ENCODE measurements around the gene PACRG. TPM values are rescaled to one million over a fixed set of nuclear protein-coding genes. Genes with fewer than 3 reads are reported as not detected.
"Not testable (repeated sequence)": the region's sequence is repeated elsewhere in the genome, so short reads cannot be mapped to it uniquely, and the experiment has no call there.

The PACRG gene
- total RNA-seq, 1 experiment from 2014 or later, result not detected

DNA sequence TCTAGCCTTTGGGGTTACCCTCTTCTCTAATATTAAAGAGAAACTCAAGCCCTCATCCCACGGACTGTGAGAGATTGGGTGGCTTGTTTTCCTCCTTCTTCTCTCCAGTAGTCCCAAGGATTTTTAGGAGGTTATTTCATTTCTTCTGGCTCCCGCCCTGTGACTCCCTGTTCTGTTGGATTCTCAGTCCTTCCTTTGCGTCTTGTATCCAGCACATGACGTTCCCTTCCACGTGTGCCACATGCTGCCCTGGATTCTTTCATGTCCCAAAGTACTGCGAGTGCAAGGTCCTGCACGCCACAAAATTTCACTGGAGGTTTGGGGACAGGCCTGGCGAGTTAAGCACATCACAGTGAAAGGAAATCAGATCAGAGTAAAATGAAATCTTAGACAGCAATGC is 213.4 kb downstream of the PACRG start:
- DNase-seq (ENCODE audit: low read depth), result no peak

DNA sequence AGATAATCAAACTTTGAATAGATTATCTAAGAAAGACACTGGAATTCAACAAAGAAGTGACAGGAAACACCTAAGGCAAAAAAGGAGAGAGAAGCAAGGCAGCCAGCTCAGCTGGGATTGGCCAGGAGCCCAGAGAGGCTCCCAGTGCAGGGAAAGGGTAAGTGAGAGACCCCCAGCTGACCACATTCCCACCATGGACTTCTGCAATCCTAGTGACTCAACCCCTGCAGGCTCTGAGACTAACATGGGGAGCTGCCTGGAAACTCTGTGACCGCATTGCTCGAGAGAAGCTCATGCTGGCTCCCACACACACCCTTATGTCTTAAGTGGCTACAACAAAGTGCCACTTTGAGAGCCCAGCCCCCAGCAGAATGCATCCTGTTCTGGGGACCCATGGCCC is 215.1 kb downstream of the PACRG start:
- peak; percentile 100 for DNase-seq (ENCODE audit: low read depth)

DNA sequence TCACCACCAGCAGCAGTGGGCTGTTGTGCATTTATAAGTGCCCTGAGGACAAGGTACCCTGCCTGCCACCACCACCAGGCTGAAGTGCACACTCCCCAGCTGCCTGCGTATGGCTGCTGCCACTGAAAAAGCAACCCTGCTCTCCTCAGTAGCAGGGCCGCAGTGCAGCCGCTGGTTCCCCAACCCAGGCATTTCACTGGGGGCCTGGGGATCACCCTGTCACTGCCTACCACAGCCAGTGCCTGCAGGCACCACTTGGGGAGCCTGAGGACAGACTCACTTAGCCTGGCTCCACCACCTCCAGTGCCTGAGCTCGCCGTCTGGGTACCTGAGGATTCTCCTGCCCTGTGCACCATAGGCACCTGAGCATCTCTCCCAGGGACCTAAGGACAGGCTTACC is 215.6 kb downstream of the PACRG start:
- no peak for DNase-seq (ENCODE audit: low read depth)

DNA sequence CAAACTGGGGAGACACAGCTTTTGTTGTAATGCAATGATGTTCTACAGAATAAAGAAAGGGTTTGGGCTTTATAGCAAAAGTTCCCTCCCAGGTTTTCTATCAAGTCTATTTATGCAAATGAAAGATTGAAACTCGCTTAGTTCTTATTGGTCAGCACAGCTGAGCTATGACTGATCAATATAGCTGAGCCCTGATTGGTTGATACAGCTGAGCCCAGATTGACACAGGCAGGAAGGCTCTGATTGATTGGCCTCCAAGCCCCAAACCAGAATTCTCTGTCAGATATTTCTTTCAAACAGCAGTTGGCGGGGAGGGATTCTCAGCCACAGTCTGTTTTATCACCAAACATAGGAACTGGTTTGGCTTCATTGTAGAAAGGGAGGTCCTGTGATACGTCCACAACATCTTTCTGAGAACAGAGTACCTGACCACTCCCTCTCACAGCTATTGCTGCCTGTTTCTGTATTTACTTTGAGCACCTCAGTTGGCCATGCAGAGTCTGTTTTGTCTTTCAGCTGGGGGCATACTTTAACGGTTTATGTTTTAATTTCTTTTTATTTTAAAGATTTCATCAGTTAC is 223.5 kb downstream of the PACRG start:
- DNase-seq (ENCODE audit: low read depth), result no peak

DNA sequence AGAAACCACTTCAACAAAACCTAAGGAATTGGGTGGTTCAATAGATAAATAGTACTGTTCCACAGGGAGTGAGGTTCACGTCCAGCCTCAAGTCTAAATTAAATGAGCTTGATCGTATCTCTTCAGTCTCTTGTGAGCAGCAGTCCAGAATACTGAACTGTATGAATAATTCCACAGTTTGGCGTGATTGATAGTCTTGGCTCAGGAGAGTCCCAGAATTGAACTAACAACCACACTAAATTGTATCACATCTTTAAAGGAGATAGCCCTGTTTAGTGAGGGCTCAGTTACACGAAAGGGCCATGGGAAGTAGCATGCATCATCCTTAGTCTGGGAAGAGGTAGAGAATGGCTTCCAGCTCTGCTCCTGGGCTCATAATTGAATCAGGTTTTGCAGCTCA is 224.6 kb downstream of the PACRG start:
- DNase-seq (ENCODE audit: low read depth), result no peak

DNA sequence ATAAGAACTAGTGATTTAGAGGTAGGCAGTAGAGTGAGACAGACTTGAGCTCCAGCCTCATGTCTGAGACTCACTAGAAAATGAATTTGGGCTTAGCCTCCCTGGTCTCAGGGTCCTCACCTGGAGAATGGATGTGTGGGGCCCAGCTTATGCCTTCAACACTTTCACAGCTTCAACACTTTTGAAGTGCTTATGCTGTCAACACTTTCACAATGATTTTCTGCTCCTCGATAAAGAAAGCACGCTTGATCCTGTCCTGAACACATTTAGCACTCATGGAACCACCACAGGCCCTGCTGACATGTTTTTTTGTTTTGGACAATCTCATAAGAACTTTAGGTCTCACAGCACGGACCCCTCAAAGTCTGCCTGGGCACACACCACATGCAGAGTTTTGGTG is 229.3 kb downstream of the PACRG start:
- no peak for DNase-seq (ENCODE audit: low read depth)

DNA sequence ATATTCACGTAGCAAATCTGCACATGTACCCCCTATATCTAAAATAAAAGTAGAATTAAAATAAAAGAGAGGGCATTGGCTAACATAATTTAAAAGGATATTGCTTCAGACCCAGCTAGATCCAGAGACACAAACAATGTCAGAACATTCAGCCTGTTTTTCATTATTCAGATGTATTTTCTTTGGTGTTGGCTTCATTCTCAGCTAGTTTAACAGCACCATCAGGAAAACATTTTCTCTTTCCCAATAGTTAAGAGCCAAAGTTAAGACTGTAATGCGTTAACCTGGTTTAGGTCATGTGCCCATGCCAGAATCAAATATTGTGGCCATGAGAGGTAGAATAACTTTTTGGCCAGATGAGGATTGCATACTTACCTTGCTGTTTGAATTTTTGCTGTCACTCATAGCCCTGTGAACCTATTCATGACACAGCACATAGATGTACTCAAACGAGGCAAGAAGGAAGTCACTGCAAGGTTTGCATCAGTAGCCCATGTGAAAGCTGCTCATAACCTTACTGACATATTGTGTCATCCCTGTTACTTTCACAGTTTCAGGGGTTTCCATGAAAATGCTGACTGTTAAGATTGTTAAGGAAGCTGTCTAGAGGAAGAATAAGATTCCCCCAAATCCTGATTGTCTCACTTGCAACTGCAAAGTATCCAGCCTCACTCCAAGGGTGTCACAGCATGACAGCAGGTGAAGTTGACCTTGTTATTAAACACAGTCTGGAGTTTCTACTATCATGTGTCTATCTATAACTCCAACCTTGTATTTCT is 233.1 kb downstream of the PACRG start:
- DNase-seq (ENCODE audit: low read depth), result no peak

DNA sequence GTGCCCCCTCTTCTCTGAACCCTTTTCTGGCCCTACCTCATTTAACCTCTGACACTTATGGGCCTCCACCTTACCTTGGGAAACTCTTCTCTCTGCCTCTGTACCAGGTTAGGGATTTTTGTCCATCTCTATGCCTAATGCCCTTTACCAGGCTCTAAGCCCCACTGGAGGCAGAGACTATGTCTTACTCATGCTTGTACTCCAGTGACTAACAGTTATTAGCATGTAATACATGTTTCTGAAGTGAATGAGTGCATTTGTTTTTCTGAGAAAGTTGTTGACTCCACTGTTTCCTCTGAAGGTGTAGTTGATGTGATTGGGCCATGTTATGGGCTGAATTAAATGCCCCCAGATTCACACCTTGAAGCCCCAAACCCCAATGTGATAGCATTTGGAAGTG is 234.3 kb downstream of the PACRG start:
- peak; percentile 15 for DNase-seq (ENCODE audit: low read depth)

DNA sequence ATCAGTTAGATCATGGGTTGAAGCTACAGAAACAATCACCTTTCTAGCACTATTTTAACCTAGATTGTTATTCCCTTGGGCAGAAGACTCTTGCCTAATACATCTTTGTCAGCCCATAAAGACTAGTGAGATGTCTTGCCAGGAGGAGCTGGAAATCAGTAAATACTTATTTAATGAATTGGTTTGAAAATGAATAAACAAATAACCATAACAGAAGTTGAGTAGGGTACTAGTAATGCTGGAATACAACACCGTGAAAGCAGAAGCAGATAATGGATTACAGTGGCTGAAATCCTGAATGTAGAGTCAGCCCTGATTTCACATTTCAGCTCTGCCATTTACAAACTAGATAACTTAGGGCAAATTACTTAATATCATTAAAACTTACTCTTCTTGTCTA is 236.1 kb downstream of the PACRG start:
- DNase-seq (ENCODE audit: low read depth), result no peak

DNA sequence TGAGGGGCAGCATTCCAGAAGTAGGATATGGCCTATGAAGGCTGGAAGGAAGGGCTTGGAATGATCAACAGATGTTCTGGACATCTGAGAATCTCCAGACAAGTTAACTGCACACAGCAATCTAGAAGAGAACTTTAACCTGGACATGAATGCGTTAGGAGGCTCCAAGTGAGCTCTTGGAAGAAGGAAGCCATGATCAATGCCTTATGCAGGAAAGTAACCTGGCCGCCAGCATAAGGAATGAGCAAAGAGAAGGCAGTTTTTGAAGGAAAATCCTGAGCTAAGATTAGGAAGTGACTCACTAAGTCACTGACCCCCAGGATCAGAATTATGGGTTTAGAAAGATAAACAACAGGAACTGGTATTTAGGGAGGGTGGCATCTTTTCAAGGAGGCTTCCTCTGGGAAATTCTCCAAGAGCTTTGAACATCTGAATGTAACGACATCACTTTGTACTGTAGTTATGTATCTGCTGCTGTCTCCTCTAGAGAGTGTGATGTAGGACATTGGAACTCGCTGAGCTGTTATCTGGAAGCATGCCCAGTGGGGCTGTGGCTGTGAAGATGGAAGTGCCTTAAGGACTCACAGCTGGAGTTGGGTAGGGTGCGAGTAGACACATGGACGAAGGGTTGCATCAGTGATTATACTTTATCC is 236.8 kb downstream of the PACRG start:
- DNase-seq (ENCODE audit: low read depth), result peak; percentile 100

DNA sequence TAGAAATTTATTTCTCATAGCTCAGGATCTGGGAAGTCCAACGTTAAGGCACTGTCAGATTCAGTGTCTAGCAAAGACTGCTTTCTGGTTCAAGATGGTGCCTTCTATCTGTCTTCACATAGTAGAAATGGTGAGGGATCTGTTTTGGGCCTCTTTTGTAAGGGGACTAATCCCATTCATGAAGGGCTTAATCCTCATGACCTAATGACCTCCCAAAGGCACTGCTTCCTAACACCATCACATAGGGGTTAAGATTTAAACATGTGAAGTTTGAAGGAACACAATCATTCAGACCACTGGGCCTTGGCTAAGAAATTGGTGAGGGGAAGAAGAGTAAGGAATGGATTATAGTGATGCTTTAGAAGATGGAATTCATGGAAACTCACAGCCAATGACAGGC is 237.6 kb downstream of the PACRG start:
- no peak for DNase-seq (ENCODE audit: low read depth)

DNA sequence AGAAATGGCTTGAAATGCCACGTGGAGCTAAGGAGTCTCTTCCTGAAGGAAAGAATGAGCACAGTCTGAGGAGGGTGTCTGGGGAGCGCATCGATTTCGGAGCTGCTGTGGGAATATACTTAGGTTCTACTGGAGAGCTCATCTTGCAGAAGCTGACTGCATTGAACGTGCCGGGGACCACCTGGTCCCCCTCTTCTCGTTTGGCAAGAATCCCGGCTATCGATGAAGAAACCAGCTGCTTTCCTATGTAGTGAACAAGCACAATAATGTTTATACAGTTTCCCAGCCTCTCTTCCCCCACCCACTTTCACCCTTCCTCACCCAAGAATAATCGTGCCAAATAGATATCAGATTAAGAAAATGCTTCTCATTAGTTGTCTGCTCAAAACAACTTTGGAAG is 242.5 kb downstream of the PACRG start:
- no peak for DNase-seq (ENCODE audit: low read depth)

DNA sequence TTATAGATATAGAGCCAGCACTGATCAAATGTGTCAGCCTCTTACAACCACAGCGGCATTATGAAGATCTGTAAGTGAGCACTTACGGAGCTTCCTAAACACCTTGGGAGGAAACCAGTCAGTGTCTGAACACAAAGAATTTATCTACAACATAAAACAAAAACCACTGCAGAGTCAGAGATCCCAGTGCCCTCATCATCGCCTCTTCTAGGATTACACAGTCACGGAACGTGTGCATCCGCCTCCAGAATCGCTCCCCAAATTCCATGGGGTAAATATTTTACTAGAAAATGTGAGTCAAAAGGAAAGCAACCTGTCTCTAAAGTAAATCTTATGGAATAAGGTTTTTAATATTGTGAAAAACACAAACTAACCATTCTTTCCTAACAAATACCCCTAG is 243.6 kb downstream of the PACRG start:
- no peak for DNase-seq (ENCODE audit: low read depth)

DNA sequence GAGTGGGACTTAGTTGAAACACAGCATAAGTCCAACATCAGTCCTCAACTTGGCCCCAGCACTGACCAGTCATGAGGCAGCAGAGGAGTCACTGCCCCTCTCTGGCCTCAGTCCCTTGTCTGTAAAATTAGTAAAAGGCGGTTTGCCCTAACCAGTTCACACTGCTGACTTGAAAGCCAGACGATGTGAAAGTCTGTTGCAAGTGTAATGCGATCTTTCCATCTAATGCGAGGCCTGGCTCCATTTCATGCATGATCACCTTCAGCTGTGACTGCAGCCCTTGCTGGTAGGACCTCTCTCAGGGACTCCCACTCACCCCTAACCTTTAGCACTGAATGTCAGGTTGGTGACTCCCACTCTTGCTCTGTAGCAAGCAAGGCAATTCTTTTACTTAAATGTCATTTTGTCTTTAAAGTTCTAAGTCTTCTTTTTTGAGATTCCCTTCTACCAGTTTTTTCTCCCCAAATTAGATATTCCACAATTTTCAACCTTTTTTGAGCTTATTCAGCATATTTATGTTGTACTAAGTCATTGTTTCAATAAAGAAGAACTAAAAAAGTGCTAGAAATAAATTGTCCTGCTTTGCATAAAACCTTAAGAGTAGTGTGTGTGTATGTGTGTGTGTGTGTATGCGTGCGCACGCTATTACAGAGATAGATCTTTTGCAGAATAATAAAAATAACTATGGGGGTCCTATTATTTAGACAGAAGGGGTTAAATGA is 245.5 kb downstream of the PACRG start:
- peak; percentile 54 for DNase-seq (ENCODE audit: low read depth)

DNA sequence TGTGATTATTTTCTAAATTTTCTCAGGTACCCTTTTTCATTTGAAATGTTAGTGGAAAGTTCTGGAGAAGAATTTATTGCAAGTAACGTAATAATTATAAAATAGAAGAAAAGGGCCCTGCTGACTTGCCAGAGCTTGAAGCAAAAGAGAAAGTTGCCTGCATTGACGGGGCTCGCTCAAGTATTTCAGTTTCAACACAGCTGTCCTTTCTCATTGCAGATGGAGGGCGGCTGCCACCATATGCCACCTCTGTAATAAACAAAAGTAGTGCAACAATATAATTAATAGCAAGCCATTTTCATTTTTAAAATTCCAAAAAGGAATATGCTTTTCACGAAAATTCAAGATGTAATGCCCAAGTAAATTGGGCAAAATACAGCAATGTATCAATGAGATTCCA is 246.2 kb downstream of the PACRG start:
- peak; percentile 15 for DNase-seq (ENCODE audit: low read depth)

DNA sequence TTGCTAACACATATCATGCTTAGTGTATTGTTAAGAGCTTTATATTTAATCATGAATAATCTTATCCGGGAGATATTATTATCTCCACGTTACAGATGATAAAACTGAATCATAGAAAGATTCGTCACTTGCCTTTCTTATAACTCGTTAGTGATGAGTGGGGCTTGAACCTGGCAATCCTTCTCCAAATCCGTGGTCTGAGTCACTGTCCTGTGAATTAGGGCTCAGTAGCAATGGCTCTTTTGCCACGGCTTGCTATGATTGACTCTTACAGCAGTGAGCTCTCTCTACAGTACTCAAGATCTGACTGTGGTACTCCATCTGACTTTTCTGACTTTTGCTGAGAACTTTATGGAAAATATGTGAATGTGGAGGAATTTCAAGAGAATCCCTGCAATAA is 246.9 kb downstream of the PACRG start:
- DNase-seq (ENCODE audit: low read depth), result peak; percentile 9

DNA sequence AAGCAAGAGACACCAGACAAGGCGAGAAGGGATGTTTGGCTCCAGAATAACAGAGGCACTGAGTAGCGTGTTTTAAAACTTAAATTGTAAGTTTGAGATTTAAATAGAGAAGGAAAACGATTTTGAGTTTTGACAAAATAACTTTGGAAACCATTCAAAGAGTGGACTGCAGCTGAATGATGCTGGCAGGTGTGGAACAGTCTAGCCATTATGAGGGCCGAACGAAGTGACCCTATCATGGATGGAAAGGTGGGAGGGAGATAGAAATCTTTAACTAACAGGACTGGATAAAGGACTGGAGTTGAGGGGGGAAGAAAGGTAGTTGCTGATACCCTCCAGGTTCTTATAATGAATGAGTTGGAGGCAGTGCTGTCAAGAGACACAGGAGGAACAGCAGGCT is 248.4 kb downstream of the PACRG start:
- DNase-seq (ENCODE audit: low read depth), result no peak

DNA sequence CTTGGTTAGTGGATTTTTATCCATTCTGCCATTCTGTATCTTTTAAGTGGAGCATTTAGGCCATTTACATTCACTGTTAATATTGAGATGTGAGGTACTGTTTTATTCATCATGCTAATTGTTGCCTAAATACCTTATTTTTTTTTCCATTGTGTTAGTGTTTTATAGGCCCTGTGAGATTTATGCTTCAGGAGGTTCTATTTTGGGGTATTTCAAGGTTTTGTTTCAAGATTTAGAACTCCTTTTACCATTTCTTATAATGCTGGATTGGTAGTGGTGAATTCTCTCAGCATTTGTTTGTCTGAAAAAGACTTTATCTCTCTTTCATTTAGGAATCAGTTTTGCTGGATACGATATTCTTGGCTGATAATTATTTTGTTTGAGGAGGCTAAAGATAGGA is 255.5 kb downstream of the PACRG start:
- not testable (repeated sequence) for DNase-seq (ENCODE audit: low read depth)

DNA sequence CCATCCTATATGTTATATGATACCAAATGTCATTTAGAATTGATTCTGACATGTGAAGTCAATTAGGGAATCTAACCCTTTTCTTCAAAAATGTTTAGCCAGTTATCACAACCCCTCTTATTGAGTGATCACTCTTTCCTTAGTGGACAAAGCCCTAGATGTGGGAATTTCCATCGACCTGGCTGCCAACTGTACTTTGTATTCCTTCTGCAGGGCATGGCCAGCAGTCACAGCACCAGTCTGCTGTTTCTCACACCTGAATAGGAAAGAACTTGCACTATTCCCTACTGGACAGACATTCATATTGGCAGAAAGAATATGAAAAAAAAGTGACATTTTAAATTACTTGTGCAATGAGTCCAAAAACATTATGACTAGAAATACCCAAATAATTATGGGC is 271.0 kb downstream of the PACRG start:
- no peak for DNase-seq (ENCODE audit: low read depth)

DNA sequence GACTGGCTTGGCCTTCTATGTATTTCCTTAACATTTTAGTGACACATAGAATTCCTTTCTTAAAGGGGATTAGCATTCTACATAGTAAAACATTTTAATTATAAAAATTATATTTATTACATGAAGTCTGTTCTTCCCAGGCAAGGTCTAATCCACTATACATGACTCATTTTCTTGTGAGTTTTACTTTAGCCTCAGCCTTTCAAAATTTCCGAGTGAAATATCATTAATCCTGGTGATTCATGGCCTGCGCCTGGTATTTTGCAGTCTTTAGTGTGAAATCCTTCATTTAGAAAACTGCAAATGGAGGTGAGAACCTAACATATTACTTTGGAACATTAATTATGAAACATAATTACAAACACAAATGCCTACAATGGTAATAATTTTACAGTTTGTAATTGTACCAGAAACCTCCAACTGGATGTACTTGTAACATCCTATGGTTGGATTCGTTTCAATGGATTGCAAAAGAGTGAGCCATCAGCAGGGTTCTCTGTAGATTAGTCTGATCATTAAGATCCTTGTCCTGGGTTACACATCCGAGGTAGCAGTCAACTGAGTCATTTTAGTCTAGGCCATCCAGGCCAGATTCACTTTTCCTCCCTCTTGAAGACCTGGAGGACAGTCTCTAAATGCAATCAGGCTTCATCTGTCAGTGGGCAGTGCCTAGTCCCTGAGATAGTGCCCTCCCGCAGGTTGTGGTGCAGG is 272.0 kb downstream of the PACRG start:
- peak; percentile 84 for DNase-seq (ENCODE audit: low read depth)

DNA sequence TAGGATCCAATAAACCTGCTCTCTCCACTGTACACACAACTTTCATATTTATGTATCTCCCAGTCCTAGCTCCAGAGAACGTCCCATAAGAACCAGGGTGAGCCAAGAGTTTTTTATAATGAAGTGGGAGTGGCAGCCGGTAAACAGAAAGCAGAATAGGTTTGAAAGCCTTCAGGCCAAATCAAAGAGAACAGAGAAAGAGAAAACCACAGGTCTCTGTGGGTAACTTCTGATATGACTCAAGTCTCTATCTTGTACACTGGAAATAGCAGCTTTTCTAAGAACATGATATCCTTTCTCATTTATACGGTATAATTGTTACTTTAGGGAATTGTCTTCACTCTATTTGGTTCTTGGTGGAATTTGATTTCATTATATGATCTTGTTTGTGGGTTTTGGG is 273.6 kb downstream of the PACRG start:
- DNase-seq (ENCODE audit: low read depth), result peak; percentile 90

DNA sequence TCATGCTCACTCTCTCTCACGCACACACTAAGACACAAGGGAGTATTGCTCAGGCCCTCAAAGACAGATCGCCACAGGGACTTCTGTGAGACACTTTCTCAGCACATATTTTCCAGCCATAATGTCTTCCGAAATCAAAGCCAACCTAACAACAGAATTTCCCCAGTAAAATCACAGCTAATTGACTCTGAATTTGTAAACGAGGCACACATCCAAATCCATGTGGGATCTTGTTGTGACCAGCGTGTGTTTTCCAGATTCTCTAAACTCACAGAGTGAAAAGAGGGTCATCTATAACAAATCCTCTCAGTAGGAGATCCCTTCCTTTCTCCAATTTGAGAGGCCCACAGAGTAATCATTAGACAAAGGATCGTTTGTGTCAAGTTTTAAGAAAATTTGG is 280.4 kb downstream of the PACRG start:
- peak; percentile 49 for DNase-seq (ENCODE audit: low read depth)

All from RPMI7951 (cell line).